ENCODE results near the gene FBXW5.

FBXW5 gene

GRCh38 chr9:136936645-136937170 is 7.8 kb downstream of the FBXW5 start:
- DNase-seq (ENCODE audit: low spot score): no peak
- FAIRE-seq: no peak

- FAIRE-seq (no peak), DNase-seq (ENCODE audit: low spot score) (no peak)
These were observed 8.9 kb downstream of the FBXW5 start for GRCh38 chr9:136935651-136936050.

GRCh38 chr9:136934277-136934676 is 10.3 kb downstream of the FBXW5 start:
- no peak for DNase-seq (ENCODE audit: low spot score)
- FAIRE-seq: no peak

- FAIRE-seq (no peak), DNase-seq (ENCODE audit: low spot score) (no peak)
These were observed 12.9 kb downstream of the FBXW5 start for GRCh38 chr9:136931611-136932130.

GRCh38 chr9:136930014-136930413 is 14.5 kb downstream of the FBXW5 start:
- FAIRE-seq (no peak), DNase-seq (ENCODE audit: low spot score) (no peak)

GRCh38 chr9:136928591-136928990 is 15.9 kb downstream of the FBXW5 start:
- FAIRE-seq (no peak), DNase-seq (ENCODE audit: low spot score) (no peak)

- DNase-seq (ENCODE audit: low spot score): no peak
- no peak for FAIRE-seq
These were observed 16.9 kb downstream of the FBXW5 start for GRCh38 chr9:136927343-136928271.

GRCh38 chr9:136926749-136927148 is 17.8 kb downstream of the FBXW5 start:
- no peak for DNase-seq (ENCODE audit: low spot score)
- no peak for FAIRE-seq

GRCh38 chr9:136926154-136926704 is 18.3 kb downstream of the FBXW5 start:
- DNase-seq (ENCODE audit: low spot score) (no peak), FAIRE-seq (no peak)

GRCh38 chr9:136925414-136926153 is 19.0 kb downstream of the FBXW5 start:
- FAIRE-seq: no peak

GRCh38 chr9:136923881-136924280 is 20.7 kb downstream of the FBXW5 start:
- no peak for FAIRE-seq
- DNase-seq (ENCODE audit: low spot score): no peak

More at GRCh38 chr9:136925414-136926153, 19.0 kb downstream of the FBXW5 start:
- no peak for DNase-seq (ENCODE audit: low spot score)

GRCh38 chr9:136922540-136922939 is 22.0 kb downstream of the FBXW5 start:
- no peak for FAIRE-seq
- DNase-seq (ENCODE audit: low spot score): no peak

GRCh38 chr9:136921718-136922117 is 22.8 kb downstream of the FBXW5 start:
- FAIRE-seq: no peak

GRCh38 chr9:136921307-136921706 is 23.2 kb downstream of the FBXW5 start:
- FAIRE-seq (no peak), DNase-seq (ENCODE audit: low spot score) (no peak)

More at GRCh38 chr9:136921718-136922117, 22.8 kb downstream of the FBXW5 start:
- no peak for DNase-seq (ENCODE audit: low spot score)

GRCh38 chr9:136920734-136921231 is 23.8 kb downstream of the FBXW5 start:
- FAIRE-seq: no peak

GRCh38 chr9:136920069-136920468 is 24.5 kb downstream of the FBXW5 start:
- DNase-seq (ENCODE audit: low spot score) (no peak), FAIRE-seq (no peak)

More at GRCh38 chr9:136920734-136921231, 23.8 kb downstream of the FBXW5 start:
- DNase-seq (ENCODE audit: low spot score): no peak

- no peak for DNase-seq (ENCODE audit: low spot score)
These were observed 26.6 kb downstream of the FBXW5 start for GRCh38 chr9:136917902-136918301.

GRCh38 chr9:136916330-136917184 is 28.0 kb downstream of the FBXW5 start:
- DNase-seq (ENCODE audit: low spot score): no peak
- FAIRE-seq: no peak

More at GRCh38 chr9:136917902-136918301, 26.6 kb downstream of the FBXW5 start:
- no peak for FAIRE-seq

GRCh38 chr9:136915632-136916329 is 28.8 kb downstream of the FBXW5 start:
- no peak for FAIRE-seq
- DNase-seq (ENCODE audit: low spot score): no peak

Data from urothelium cell line (cell line).